COLO668 (cell line): ENCODE results near the gene GALR3.
"Not testable (repeated sequence)": the region's sequence is repeated elsewhere in the genome, so short reads cannot be mapped to it uniquely, and the experiment has no call there.

Experiments used
- DNase-seq: peaks from one replicate; lab custom pipeline; 2025; ENCODE audit not compliant: unreplicated experiment; lab: John Stamatoyannopoulos, UW

Gene GALR3

DNA sequence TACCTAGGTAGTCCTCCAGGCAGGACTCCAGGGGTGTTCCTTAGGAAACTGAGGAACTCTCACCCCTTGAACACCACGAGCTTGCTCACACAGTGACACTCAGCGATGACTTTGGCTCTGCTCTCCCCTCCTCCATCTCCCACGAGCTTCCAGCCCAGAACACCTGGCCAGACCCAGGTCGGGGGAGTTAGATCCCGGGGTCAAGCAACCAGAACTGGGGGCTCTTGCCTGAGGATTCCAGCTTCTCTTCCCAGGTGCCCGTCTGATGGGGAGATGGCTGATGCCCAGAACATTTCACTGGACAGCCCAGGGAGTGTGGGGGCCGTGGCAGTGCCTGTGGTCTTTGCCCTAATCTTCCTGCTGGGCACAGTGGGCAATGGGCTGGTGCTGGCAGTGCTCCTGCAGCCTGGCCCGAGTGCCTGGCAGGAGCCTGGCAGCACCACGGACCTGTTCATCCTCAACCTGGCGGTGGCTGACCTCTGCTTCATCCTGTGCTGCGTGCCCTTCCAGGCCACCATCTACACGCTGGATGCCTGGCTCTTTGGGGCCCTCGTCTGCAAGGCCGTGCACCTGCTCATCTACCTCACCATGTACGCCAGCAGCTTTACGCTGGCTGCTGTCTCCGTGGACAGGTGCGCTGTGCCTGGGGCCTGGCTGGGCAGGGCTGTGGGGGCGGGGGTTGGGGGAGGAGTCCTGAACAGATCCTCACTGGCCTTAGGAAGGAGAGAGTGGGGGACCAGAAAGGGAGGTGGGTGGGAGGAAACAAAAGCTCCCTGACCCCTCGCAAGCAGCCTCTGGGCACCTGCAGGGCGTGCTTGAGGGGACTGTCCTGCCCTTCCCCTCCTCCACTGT is at the start of gene GALR3:
GALR3 (plus strand) TSS at position 249 of the 852 bp plus-strand sequence; CDS start at position 274, 25 bp downstream.
- peak; percentile 85 for DNase-seq

GRCh38 chr22:37774728-37775127 is 48.5 kb upstream of the GALR3 start:
- no peak for DNase-seq

DNA sequence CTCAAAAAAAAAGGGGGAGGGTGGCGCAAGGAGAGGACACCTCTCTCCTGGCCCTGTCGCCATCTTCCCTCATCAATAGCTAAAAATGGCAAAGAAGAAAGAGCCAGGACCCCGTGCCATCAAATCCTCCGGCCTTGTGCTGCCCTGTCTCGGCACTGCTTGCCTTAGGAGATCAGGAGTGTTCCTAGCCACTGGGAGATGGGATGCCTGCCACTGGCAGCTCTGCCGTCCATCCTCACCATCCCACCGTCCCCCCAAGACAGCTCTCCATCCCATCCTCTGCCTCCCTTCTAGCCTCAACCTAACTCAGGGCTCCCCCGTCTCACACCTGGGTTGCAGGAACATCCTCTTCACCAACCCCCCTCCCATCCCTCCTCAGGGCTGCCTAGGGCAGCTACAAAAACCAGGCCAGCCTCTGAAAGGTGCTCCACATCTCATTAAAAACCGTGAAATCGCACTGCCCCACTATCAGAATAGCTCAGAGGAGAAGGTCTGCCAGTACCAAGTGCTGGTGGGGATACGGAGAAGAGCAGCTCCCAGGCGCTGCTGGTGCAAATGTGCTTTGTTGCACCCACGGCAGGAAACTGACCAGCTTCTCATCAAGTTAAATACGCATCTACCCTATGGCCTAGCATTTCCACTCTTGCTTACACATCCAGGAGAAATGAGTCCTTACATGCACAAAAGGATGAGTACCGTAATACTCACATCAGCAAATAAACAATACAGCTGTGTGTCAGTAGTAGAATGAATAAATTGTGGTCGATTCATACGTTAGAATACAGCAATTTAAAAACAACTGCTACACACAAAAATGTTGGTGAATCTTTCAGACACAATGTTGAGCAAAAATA is 47.2 kb upstream of the GALR3 start:
- DNase-seq, result no peak

GRCh38 chr22:37776639-37777005 is 46.6 kb upstream of the GALR3 start:
- no peak for DNase-seq

- peak; percentile 60 for DNase-seq
These were observed 46.0 kb upstream of the GALR3 start for GRCh38 chr22:37777122-37777687.

- no peak for DNase-seq
These were observed 44.7 kb upstream of the GALR3 start for GRCh38 chr22:37778370-37779009.

DNA sequence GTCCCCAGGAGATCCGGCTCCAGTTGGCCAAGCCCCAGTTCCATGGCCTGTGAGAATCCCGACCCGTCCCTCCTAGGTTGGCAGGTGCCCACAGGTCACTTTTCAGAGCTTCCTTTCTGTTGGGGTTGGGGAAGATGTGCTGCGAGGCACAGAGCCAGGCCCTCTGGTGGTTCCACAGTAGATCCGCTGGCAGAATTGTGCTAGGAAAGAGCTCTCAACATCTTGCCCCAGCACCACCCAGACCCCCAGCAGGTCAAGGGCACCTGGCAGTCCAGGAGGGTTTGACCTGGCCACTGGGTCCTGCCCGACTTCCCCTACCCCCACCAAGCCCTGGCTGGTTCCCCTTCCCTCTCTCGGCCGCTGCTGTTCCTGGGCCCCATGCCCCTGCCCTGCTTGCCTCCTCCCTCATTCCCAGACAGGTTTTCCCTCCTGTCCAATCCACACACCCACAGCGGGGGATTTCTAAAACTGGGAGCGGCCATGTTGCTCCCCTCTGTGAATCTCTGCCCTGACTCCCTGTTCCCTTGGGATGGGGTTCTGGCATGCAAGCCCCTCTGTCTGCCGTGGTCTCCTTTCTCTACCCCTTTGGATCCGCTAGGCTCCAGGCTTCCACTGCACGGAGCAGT is 41.6 kb upstream of the GALR3 start:
- DNase-seq, result peak; percentile 11

GRCh38 chr22:37782340-37783168 is 40.6 kb upstream of the GALR3 start:
- no peak for DNase-seq

GRCh38 chr22:37784829-37785495 is 38.2 kb upstream of the GALR3 start:
- DNase-seq, result peak; percentile 80

DNA sequence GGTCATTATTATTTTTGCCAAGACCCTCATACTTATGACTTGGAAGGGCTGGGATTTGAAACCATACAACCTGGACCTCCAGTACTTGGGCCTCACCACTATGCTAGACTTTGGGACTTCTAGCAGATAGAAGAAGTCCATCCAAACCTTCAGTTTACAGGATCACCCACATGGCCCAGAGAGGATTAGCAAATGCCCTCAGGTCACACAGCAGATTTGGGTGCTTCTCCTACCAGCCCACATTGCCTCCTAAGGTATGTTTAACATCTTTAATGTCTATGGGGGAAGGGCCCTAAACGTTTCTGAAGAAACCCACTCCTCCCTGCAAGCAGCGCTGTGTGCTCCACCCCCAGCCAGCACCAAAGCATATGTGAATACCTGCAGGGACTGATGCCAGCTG is 32.9 kb upstream of the GALR3 start:
- DNase-seq, result no peak

- DNase-seq, result no peak
These were observed 30.7 kb upstream of the GALR3 start for GRCh38 chr22:37792494-37792893.

DNA sequence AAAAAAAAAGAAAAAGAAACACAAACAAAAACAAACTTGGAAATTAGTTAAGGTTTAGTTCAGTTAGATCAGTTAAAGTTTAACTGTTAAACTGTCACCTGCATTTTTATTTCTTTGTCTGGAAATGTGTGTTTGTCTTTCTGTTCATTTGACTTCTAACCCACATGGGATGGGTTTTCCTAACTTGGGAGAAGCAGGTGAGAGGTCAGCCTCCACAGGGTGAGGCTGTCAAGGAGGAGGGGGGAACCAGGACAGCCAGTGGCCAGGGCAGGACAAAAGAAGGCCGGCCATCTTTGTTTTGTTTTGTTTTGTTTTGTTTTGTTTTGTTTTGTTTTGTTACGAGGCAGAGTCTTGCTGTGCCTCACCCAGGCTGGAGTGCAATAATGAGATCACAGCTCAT is 28.8 kb upstream of the GALR3 start:
- no peak for DNase-seq

- no peak for DNase-seq
These were observed 27.1 kb upstream of the GALR3 start for GRCh38 chr22:37796079-37796478.

- DNase-seq, result not testable (repeated sequence)
These were observed 25.9 kb upstream of the GALR3 start for GRCh38 chr22:37797259-37797658.

GRCh38 chr22:37797874-37798500 is 25.2 kb upstream of the GALR3 start:
- no peak for DNase-seq

DNA sequence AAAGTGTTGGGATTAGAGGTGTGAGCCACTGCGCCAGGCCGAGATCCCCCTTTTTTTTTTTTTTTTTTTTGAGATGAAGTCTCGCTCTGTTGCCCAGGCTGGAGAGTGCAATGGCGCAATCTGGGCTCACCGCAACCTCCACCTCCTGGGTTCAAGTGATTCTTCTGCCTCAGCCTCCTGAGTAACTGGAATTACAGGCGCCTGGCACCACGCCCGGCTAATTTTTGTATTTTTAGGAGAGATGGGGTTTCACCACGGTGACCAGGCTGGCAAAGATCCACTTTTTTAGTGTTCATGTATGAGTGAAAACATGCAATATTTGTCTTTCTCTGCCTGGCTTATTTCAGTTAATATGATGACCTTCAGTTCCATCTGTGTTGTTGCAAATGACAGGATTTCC is 23.2 kb upstream of the GALR3 start:
- DNase-seq, result not testable (repeated sequence)

DNA sequence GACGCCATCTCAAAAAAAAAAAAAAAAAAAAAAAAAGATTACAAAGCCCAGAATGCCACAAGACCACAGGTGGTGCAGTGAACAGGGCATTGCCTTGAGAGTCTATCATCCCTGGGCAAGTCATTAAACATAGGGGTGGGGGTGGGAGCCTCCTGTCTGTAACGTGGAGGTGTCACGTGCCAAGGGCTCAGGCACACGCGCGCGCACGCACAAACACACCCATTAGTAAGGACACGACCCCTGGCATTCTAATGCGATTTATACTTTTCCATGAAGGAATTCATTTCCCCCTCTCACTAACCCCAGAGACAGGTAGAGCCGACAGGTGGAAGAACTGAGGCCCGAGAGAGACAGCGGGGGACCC is 21.3 kb upstream of the GALR3 start:
- peak; percentile 36 for DNase-seq

DNA sequence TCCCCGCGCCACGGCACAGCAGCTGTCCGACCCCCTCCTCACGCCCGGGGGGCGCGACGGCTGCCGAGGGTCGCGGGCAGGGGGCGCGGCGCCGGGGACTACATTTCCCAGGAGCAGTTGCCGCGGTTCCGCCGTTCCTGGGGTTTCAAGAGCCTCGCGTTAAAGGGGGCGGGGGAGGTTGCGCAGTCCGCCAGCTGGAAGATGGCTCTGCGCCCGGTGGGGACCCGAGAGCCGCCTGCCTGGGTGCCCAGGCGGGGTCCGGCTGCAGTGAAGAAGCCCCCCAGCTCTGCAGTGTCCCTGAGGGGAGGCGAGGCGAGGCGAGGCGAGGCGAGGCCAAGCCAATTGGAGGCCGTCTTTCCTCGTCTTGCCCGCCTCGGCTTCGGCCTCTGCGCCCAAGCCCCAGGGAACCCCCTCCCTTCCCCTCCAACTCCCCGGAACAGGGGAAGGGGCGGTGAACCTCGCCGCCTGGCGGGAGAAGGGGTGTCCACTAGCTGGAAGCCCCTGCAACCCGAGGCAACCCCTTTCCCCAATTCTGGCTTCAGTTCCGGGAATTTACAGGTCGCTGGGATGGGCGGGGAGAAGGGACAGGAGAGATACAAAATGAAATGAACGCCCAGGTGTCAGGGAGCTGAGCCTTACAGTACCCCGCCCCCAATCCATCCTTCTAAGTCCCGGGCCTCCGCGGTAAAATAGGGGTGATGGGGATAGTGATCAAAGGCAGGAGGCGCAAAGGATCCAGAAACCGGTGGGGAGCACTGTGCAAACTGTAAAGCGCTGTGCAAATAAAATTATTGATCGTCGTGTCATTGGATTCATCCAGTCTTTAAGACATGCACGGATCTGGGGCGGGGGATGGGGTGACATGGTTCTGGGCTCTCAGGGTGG is 20.6 kb upstream of the GALR3 start:
- peak; percentile 73 for DNase-seq
